Retinal pigment epithelial cell (primary cell): ENCODE results near the gene ADGRL2.

Experiments used
- DNase-seq: peaks from one replicate; pipeline ENCODE4 v3.0.0-alpha.2; 2010; ENCODE audit warnings: low read depth
- H3K4me3 ChIP-seq: 2 replicates; pipeline ENCODE4 v1.5.1; 2011; ENCODE audit warnings: mild to moderate bottlenecking, low read length, control low read depth, moderate library complexity
- CTCF ChIP-seq: conservative IDR thresholded peaks from 2 replicates; pipeline ENCODE4 v1.5.1; 2011; ENCODE audit warnings: low read depth, low read length, control low read depth, inconsistent platforms

ADGRL2 gene

GRCh38 chr1:81844477-81844876 is 43.7 kb downstream of the ADGRL2 start:
- no peak for DNase-seq

GRCh38 chr1:81846630-81847029 is 45.9 kb downstream of the ADGRL2 start:
- no peak for TF ChIP-seq CTCF
- no peak for DNase-seq
- H3K4me3 ChIP-seq, result no peak overlapping the region

More at GRCh38 chr1:81844477-81844876, 43.7 kb downstream of the ADGRL2 start:
- no peak for TF ChIP-seq CTCF
- no peak overlapping the region for H3K4me3 ChIP-seq

- DNase-seq, result no peak
- no peak for TF ChIP-seq CTCF
- no peak overlapping the region for H3K4me3 ChIP-seq
Measured at GRCh38 chr1:81847063-81847462, 46.3 kb downstream of the ADGRL2 start.

- no peak for DNase-seq
- no peak overlapping the region for H3K4me3 ChIP-seq
- TF ChIP-seq CTCF, result no peak
Measured at GRCh38 chr1:81848880-81849682, 48.3 kb downstream of the ADGRL2 start.

- no peak for TF ChIP-seq CTCF
- DNase-seq, result no peak
- H3K4me3 ChIP-seq, result no peak overlapping the region
Measured at GRCh38 chr1:81850031-81850430, 49.3 kb downstream of the ADGRL2 start.

GRCh38 chr1:81850495-81850894 is 49.8 kb downstream of the ADGRL2 start:
- TF ChIP-seq CTCF, result no peak
- DNase-seq, result no peak
- no peak overlapping the region for H3K4me3 ChIP-seq

- no peak overlapping the region for H3K4me3 ChIP-seq
- TF ChIP-seq CTCF, result no peak
- no peak for DNase-seq
Measured at GRCh38 chr1:81851217-81851616, 50.5 kb downstream of the ADGRL2 start.
